Gastroesophageal sphincter (tissue), 3 donors: ENCODE data around the gene SYNRG.

Experiments used
- EP300 ChIP-seq: sonication (generic); formaldehyde crosslinking; IDR thresholded peaks from one replicate; pipeline ENCODE4 v1.6.1; 2017; ENCODE audit warnings: antibody characterized with exemption, mild to moderate bottlenecking
- POLR2A ChIP-seq, 2 donors: fragments of 450-650 bp; IDR thresholded peaks; one replicate each; pipeline ENCODE4 v1.6.1; 2017; ENCODE audit warnings: antibody characterized with exemption in 2 of 2, mild to moderate bottlenecking in 2 of 2, moderate library complexity in 1 of 2
- POLR2AphosphoS5 ChIP-seq: sonication (generic); formaldehyde crosslinking; IDR thresholded peaks from one replicate; pipeline ENCODE4 v1.6.1; 2017; ENCODE audit warnings: antibody characterized with exemption
- TF ChIP-seq, protein P1 (sequence below), 4 experiments: fragments of 200-600 bp in 2 of 4; fragments of 450-650 bp in 2 of 4; sonication (generic) in 1 of 4; IDR thresholded peaks; one replicate each; pipeline ENCODE4 v1.5.1; 2017 to 2019; ENCODE audit warnings: antibody characterized with exemption in 4 of 4, mild to moderate bottlenecking in 2 of 4, moderate library complexity in 2 of 4

DNA sequence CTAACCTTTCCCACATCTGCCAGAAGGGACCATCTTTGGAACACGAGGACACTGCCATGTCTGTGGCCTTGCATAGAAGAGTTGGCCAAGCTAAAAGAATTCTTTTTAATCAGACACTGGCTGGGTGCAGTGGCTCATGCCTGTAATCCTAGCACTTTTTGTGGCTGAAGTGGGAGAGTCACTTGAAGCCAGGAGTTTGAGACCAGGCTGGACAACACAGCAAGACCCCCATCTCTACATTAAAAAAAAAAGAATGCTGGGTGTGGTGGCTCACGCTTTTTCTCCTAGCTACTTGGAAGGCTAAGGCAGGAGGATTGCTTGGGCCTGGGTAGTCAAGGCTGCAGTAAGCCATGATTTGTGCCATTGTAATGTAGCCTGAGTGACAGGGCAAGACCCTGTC lies 128.8 kb downstream of the SYNRG start:
- TF ChIP-seq, protein P1, sequence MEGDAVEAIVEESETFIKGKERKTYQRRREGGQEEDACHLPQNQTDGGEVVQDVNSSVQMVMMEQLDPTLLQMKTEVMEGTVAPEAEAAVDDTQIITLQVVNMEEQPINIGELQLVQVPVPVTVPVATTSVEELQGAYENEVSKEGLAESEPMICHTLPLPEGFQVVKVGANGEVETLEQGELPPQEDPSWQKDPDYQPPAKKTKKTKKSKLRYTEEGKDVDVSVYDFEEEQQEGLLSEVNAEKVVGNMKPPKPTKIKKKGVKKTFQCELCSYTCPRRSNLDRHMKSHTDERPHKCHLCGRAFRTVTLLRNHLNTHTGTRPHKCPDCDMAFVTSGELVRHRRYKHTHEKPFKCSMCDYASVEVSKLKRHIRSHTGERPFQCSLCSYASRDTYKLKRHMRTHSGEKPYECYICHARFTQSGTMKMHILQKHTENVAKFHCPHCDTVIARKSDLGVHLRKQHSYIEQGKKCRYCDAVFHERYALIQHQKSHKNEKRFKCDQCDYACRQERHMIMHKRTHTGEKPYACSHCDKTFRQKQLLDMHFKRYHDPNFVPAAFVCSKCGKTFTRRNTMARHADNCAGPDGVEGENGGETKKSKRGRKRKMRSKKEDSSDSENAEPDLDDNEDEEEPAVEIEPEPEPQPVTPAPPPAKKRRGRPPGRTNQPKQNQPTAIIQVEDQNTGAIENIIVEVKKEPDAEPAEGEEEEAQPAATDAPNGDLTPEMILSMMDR (IDR thresholded peaks at IDR 0.05) = no peak
- TF ChIP-seq POLR2A (IDR thresholded peaks at IDR 0.05) = no peak
- no peak for TF ChIP-seq EP300
- no peak for TF ChIP-seq POLR2AphosphoS5
